Measurements from ENCODE around the gene FTO. TPM values are rescaled to one million over a fixed set of nuclear protein-coding genes. Genes with fewer than 3 reads are reported as not detected.

The FTO gene
- polyA plus RNA-seq (2012; ENCODE audit: insufficient read depth, insufficient read length, low read depth) = 42.9 TPM

DNA sequence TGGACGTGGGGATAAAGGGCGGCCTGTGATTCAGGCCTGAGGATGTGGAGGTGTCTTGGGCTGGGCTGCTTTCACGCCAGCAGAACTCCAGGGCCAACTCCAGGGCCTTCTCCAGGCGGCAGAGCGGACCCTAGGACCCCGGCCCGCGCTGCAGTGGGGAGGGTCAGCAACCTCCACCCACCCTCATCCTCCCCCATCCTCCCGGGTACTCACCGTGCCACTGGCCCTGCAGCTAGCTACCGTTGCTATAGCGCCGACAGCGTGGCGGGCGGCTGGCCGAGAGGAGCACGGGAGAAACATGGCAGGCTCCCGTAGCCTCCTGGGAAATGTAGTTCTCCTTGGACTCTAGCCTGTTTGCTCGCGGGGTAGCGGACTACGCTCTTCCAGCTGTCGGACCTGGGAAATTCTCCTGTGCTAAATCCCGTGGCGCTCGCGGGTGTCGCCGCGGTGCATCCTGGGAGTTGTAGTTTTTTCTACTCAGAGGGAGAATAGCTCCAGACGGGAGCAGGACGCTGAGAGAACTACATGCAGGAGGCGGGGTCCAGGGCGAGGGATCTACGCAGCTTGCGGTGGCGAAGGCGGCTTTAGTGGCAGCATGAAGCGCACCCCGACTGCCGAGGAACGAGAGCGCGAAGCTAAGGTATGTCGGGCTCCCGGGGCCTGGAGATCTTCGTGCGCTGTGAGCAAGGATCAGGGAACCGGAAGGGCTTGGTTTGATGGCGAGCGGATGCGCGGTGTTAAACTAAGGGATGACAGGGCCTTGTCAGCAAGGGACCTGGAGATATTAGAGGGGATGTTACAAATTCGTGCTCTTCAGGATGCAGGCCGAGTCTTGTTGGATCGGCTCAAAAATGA is at the start of gene FTO, which contains the start of gene RPGRIP1L:
Gene FTO (plus strand): TSS at position 567 of the 855 bp plus-strand sequence.
Gene RPGRIP1L (minus strand): TSS at position 270 of the 855 bp plus-strand sequence. CDS start 3,136 bp downstream, outside the sequence.
- Histone ChIP-seq H3K4me1 (no peaks in the 10 kb centered on the region), H3K4me3 (ENCODE audit: low read depth, low read length) (peak within 1 kb of the TSS; percentile 94), H3K9me3 (no peaks in the 10 kb centered on the region), H3K27me3 (no peaks in the 10 kb centered on the region), H3K36me3 (no peaks in the 10 kb centered on the region)
- DNase-seq = peak; percentile 98
- TF ChIP-seq CTCF (IDR thresholded peaks at IDR 0.05; ENCODE audit: low read depth, low read length) = no peak

GRCh38 chr16:53654946-53655345 is 49.0 kb upstream of the FTO start:
- no peaks in the 10 kb centered on the region for H3K27me3 ChIP-seq
- H3K4me1 ChIP-seq = no peaks in the 10 kb centered on the region
- no peak for DNase-seq
- no peak for TF ChIP-seq CTCF (IDR thresholded peaks at IDR 0.05; ENCODE audit: low read depth, low read length)
- no peak overlapping the region for H3K4me3 ChIP-seq (ENCODE audit: low read depth, low read length)
- H3K9me3 ChIP-seq = no peaks in the 10 kb centered on the region
- peaks cover 7% of the 10 kb centered on the region; the same call in 1 of the 2 replicates for H3K36me3 ChIP-seq

GRCh38 chr16:53662072-53662471 is 41.9 kb upstream of the FTO start:
- no peaks in the 10 kb centered on the region for H3K4me1 ChIP-seq
- no peaks in the 10 kb centered on the region for H3K9me3 ChIP-seq
- no peak overlapping the region for H3K4me3 ChIP-seq (ENCODE audit: low read depth, low read length)
- no peaks in the 10 kb centered on the region for H3K36me3 ChIP-seq
- no peaks in the 10 kb centered on the region for H3K27me3 ChIP-seq
- no peak for DNase-seq
- no peak for TF ChIP-seq CTCF (IDR thresholded peaks at IDR 0.05; ENCODE audit: low read depth, low read length)

DNA sequence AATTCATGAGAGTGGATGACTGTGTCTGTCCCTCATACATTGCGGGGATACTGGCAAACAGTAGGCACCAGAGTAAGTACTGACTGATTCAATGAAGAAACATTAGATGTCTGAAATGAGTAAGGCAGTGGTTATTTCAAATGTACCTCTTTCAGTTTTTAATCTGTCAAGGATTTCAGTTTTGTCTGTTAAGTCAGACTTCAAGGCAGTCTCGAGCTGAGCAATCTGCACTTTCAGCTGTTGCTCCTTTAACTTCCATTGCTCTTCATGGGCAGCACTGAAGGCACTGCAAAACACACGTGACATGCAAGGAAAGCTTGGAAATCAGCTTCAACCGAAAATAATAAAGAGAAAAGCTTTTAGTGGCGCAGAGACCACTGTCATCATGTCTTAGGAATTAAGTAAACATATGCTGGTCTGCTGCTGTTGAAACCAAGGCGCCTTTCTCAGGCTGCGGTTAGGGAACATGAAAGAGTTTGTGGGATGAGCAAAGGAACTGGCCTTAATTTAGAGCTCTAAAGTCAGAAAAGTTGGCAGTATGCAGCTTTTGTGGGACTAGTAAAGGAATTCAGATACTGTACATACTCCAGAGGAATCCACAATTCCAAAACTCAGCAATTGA is 39.1 kb upstream of the FTO start:
- H3K9me3 ChIP-seq = no peaks in the 10 kb centered on the region
- TF ChIP-seq CTCF (IDR thresholded peaks at IDR 0.05; ENCODE audit: low read depth, low read length) = no peak
- DNase-seq = no peak
- H3K27me3 ChIP-seq = no peaks in the 10 kb centered on the region
- no peaks in the 10 kb centered on the region for H3K36me3 ChIP-seq
- no peaks in the 10 kb centered on the region for H3K4me1 ChIP-seq
- no peak overlapping the region for H3K4me3 ChIP-seq (ENCODE audit: low read depth, low read length)

GRCh38 chr16:53666786-53667415 is 37.1 kb upstream of the FTO start:
- no peaks in the 10 kb centered on the region for H3K36me3 ChIP-seq
- DNase-seq = no peak
- no peak for TF ChIP-seq CTCF (IDR thresholded peaks at IDR 0.05; ENCODE audit: low read depth, low read length)
- H3K9me3 ChIP-seq = no peaks in the 10 kb centered on the region
- H3K4me3 ChIP-seq (ENCODE audit: low read depth, low read length) = no peak overlapping the region
- no peaks in the 10 kb centered on the region for H3K27me3 ChIP-seq
- H3K4me1 ChIP-seq = no peaks in the 10 kb centered on the region

All from BE2C (cell line).